ENCODE measurements around the gene YAF2. TPM values are rescaled to one million over a fixed set of nuclear protein-coding genes. Genes with fewer than 3 reads are reported as not detected.

YAF2 gene
- total RNA-seq, 2 experiments from 2014 or later = 53.6 to 54.7 TPM

- no peak overlapping the region for H3K27ac Mint-ChIP-seq
- ATAC-seq (ENCODE audit: poor library complexity) (no peak), DNase-seq (no peak)
- Histone ChIP-seq H3K27ac (ENCODE audit: low read depth in 1 of 2, low read length in 2 of 2) (no peak overlapping the region), H3K36me3 (ENCODE audit: insufficient read depth, low read length) (peaks cover 22% of the 10 kb centered on the region), H3K4me1 (ENCODE audit: insufficient read depth, low read length) (no peaks in the 10 kb centered on the region), H3K27me3 (ENCODE audit: control insufficient read depth in 1 of 2, insufficient read depth in 2 of 2, low read length in 2 of 2) (no peaks in the 10 kb centered on the region), H3K4me3 (ENCODE audit: low read length) (no peak overlapping the region), H3K9me3 (ENCODE audit: control insufficient read depth in 1 of 2, insufficient read depth in 1 of 2, low read length in 2 of 2) (no peaks in the 10 kb centered on the region)
- CTCF ChIA-PET = interaction anchor here (0.7 kb wide), 1 partner anchor 32 kb away, joined by 3 read pairs; no protein-coding TSS in a partner anchor
- peaks cover 24% of the 10 kb centered on the region for H3K4me1 Mint-ChIP-seq (ENCODE audit: low read depth)
- TF ChIP-seq, protein P1, sequence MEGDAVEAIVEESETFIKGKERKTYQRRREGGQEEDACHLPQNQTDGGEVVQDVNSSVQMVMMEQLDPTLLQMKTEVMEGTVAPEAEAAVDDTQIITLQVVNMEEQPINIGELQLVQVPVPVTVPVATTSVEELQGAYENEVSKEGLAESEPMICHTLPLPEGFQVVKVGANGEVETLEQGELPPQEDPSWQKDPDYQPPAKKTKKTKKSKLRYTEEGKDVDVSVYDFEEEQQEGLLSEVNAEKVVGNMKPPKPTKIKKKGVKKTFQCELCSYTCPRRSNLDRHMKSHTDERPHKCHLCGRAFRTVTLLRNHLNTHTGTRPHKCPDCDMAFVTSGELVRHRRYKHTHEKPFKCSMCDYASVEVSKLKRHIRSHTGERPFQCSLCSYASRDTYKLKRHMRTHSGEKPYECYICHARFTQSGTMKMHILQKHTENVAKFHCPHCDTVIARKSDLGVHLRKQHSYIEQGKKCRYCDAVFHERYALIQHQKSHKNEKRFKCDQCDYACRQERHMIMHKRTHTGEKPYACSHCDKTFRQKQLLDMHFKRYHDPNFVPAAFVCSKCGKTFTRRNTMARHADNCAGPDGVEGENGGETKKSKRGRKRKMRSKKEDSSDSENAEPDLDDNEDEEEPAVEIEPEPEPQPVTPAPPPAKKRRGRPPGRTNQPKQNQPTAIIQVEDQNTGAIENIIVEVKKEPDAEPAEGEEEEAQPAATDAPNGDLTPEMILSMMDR (IDR thresholded peaks at IDR 0.05) = no peak
- POLR2A ChIA-PET = no interaction called here
- intact Hi-C loops (cut with DNase I, micrococcal nuclease) = no loop called here
- H3K27me3 Mint-ChIP-seq = no peaks in the 10 kb centered on the region
- H3K9me3 Mint-ChIP-seq = no peaks in the 10 kb centered on the region
- H3K36me3 Mint-ChIP-seq (ENCODE audit: low read depth) = peaks cover 44% of the 10 kb centered on the region
- no peak overlapping the region for H3K4me3 Mint-ChIP-seq
Observed at GRCh38 chr12:42187799-42188198, 50.2 kb downstream of the YAF2 start.

GRCh38 chr12:42186793-42187192, 51.3 kb downstream of the YAF2 start:
- Mint-ChIP-seq H3K4me1 (ENCODE audit: low read depth) (peaks cover 20% of the 10 kb centered on the region), H3K9me3 (no peaks in the 10 kb centered on the region), H3K27me3 (no peaks in the 10 kb centered on the region), H3K4me3 (no peak overlapping the region), H3K36me3 (ENCODE audit: low read depth) (peaks cover 44% of the 10 kb centered on the region), H3K27ac (no peak overlapping the region)
- peaks cover 15% of the 10 kb centered on the region for H3K36me3 ChIP-seq (ENCODE audit: insufficient read depth, low read length)
- TF ChIP-seq, protein P1 (IDR thresholded peaks at IDR 0.05) = no peak
- no peak overlapping the region for H3K27ac ChIP-seq (ENCODE audit: low read depth in 1 of 2, low read length in 2 of 2)
- H3K4me3 ChIP-seq (ENCODE audit: low read length) = no peak overlapping the region
- DNase-seq = no peak
- no peaks in the 10 kb centered on the region for H3K9me3 ChIP-seq (ENCODE audit: control insufficient read depth in 1 of 2, insufficient read depth in 1 of 2, low read length in 2 of 2)
- intact Hi-C loops (cut with DNase I, micrococcal nuclease) = no loop called here
- no peaks in the 10 kb centered on the region for H3K27me3 ChIP-seq (ENCODE audit: control insufficient read depth in 1 of 2, insufficient read depth in 2 of 2, low read length in 2 of 2)
- ChIA-PET CTCF (no interaction called here), POLR2A (no interaction called here)
- H3K4me1 ChIP-seq (ENCODE audit: insufficient read depth, low read length) = no peaks in the 10 kb centered on the region
- ATAC-seq (ENCODE audit: poor library complexity) = no peak

GRCh38 chr12:42182394-42182793, 55.7 kb downstream of the YAF2 start:
- H3K36me3 Mint-ChIP-seq (ENCODE audit: low read depth) = peaks cover 44% of the 10 kb centered on the region
- no peak for DNase-seq
- H3K27me3 Mint-ChIP-seq = no peaks in the 10 kb centered on the region
- H3K4me1 ChIP-seq (ENCODE audit: insufficient read depth, low read length) = no peaks in the 10 kb centered on the region
- peaks cover 25% of the 10 kb centered on the region for H3K4me1 Mint-ChIP-seq (ENCODE audit: low read depth)
- no peak overlapping the region for H3K4me3 Mint-ChIP-seq
- H3K27ac ChIP-seq (ENCODE audit: low read depth in 1 of 2, low read length in 2 of 2) = no peak overlapping the region
- TF ChIP-seq, protein P1 (IDR thresholded peaks at IDR 0.05) = no peak
- no peaks in the 10 kb centered on the region for H3K27me3 ChIP-seq (ENCODE audit: control insufficient read depth in 1 of 2, insufficient read depth in 2 of 2, low read length in 2 of 2)
- peaks cover 7% of the 10 kb centered on the region for H3K36me3 ChIP-seq (ENCODE audit: insufficient read depth, low read length)
- ATAC-seq (ENCODE audit: poor library complexity) = no peak
- intact Hi-C loops (cut with DNase I, micrococcal nuclease) = no loop called here
- H3K9me3 Mint-ChIP-seq = no peaks in the 10 kb centered on the region
- CTCF ChIA-PET = no interaction called here
- H3K4me3 ChIP-seq (ENCODE audit: low read length) = no peak overlapping the region
- no peaks in the 10 kb centered on the region for H3K9me3 ChIP-seq (ENCODE audit: control insufficient read depth in 1 of 2, insufficient read depth in 1 of 2, low read length in 2 of 2)
- no peak overlapping the region for H3K27ac Mint-ChIP-seq
- POLR2A ChIA-PET = no interaction called here

All from CD4-positive, alpha-beta T cell (primary cell).